COR-L47 (cell line): ENCODE data around the gene SEMA3C.

Source experiments
- DNase-seq: peaks from one replicate; lab custom pipeline; 2025; lab: John Stamatoyannopoulos, UW

The SEMA3C gene

GRCh38 chr7:80848841-80849240 lies 70.0 kb downstream of the SEMA3C start:
- no peak for DNase-seq

GRCh38 chr7:80847895-80848294 lies 71.0 kb downstream of the SEMA3C start:
- DNase-seq, result no peak

GRCh38 chr7:80847027-80847426 lies 71.8 kb downstream of the SEMA3C start:
- DNase-seq, result no peak

GRCh38 chr7:80844916-80845315 lies 73.9 kb downstream of the SEMA3C start:
- DNase-seq, result no peak

GRCh38 chr7:80843018-80843677 lies 75.7 kb downstream of the SEMA3C start:
- no peak for DNase-seq

GRCh38 chr7:80842022-80842790 lies 76.6 kb downstream of the SEMA3C start:
- DNase-seq, result no peak

GRCh38 chr7:80841423-80841955 lies 77.4 kb downstream of the SEMA3C start:
- DNase-seq, result no peak

- no peak for DNase-seq
These were observed 78.2 kb downstream of the SEMA3C start for GRCh38 chr7:80840681-80841080.

GRCh38 chr7:80839855-80840254 lies 79.0 kb downstream of the SEMA3C start:
- peak; percentile 66 for DNase-seq

GRCh38 chr7:80838643-80839042 lies 80.2 kb downstream of the SEMA3C start:
- DNase-seq, result no peak

- no peak for DNase-seq
These were observed 81.5 kb downstream of the SEMA3C start for GRCh38 chr7:80837345-80837744.

- DNase-seq, result no peak
These were observed 83.6 kb downstream of the SEMA3C start for GRCh38 chr7:80835251-80835650.

- peak; percentile 32 for DNase-seq
These were observed 85.3 kb downstream of the SEMA3C start for GRCh38 chr7:80833289-80834268.

- no peak for DNase-seq
These were observed 86.8 kb downstream of the SEMA3C start for GRCh38 chr7:80832006-80832405.

- no peak for DNase-seq
These were observed 88.1 kb downstream of the SEMA3C start for GRCh38 chr7:80830584-80831285.

GRCh38 chr7:80830010-80830409 lies 88.8 kb downstream of the SEMA3C start:
- DNase-seq, result no peak

- no peak for DNase-seq
These were observed 89.3 kb downstream of the SEMA3C start for GRCh38 chr7:80829527-80829926.

GRCh38 chr7:80827239-80827633 lies 91.6 kb downstream of the SEMA3C start:
- DNase-seq, result no peak

GRCh38 chr7:80826520-80827238 lies 92.2 kb downstream of the SEMA3C start:
- DNase-seq, result no peak

GRCh38 chr7:80825499-80825898 lies 93.4 kb downstream of the SEMA3C start:
- DNase-seq, result no peak

GRCh38 chr7:80824253-80824652 lies 94.6 kb downstream of the SEMA3C start:
- DNase-seq, result no peak
